Nasal cavity respiratory epithelium epithelial cell of viscerocranial mucosa (primary cell): Measurements from ENCODE around the gene JCAD. TPM values are rescaled to one million over a fixed set of nuclear protein-coding genes. Genes with fewer than 3 reads are reported as not detected.

ENCODE experiments used
- total RNA-seq: library from RNA; depleted of rRNA; stranded (reverse); fragments of >200 nt; gene quantifications from 2 replicates; pipeline ENCODE4 v1.2.3, GENCODE V29; 2014

Gene JCAD
- under 0.01 and 0.43 TPM in 2 replicates for total RNA-seq

GRCh38 chr10:30059209-30060107, at the start of gene JCAD:
JCAD (minus strand) TSS chr10:30059586; CDS start chr10:30047812, 11,774 bp downstream.

